Body of pancreas (tissue), 4 donors: ENCODE data around the gene TMEM235. TPM values are rescaled to one million over a fixed set of nuclear protein-coding genes. Genes with fewer than 3 reads are reported as not detected.

Experiments used
- ATAC-seq: fragments of 150-250 bp; one replicate; pipeline ENCODE4 v1.9.1; 2016
- DNase-seq, 4 donors: peaks; one replicate each; pipeline ENCODE4 v3.0.0-alpha.2; 2019
- H3K27ac ChIP-seq, 4 donors: fragments of 200-600 bp; sonication (generic); 1 replicate in 3 of 4; 2 replicates in 1 of 4; pipeline versions ENCODE4 v1.5.1 to v1.6.1; 2016 to 2019; ENCODE audit warnings: mild to moderate bottlenecking in 1 of 4, mixed read lengths in 1 of 4, moderate library complexity in 1 of 4
- H3K27me3 ChIP-seq, 2 donors: fragments of 200-600 bp; sonication (generic); one replicate each; pipeline ENCODE4 v1.6.0; 2016; ENCODE audit warnings: mild to moderate bottlenecking in 1 of 2
- H3K36me3 ChIP-seq, 2 donors: fragments of 200-600 bp; sonication (generic); replicated peaks in 1 of 2; 2 replicates each; pipeline ENCODE4 v1.5.1; 2016; ENCODE audit warnings: low read depth in 2 of 2; ENCODE audit not compliant: insufficient read depth in 1 of 2
- H3K4me1 ChIP-seq: fragments of 200-600 bp; sonication (generic); one replicate; pipeline ENCODE4 v1.6.0; 2016
- H3K4me3 ChIP-seq, 2 donors: fragments of 200-600 bp; sonication (generic); 1 replicate in 1 of 2; 2 replicates in 1 of 2; pipeline ENCODE4 v1.5.1; 2016 to 2019
- H3K9me3 ChIP-seq, 3 donors: fragments of 200-600 bp; sonication (generic); 1 replicate in 2 of 3; 2 replicates in 1 of 3; pipeline ENCODE4 v1.5.1; 2016
- CTCF ChIP-seq, 7 experiments: fragments of 450-650 bp in 4 of 7; fragments of 200-600 bp in 3 of 7; sonication (generic) in 3 of 7; IDR thresholded peaks; one replicate each; pipeline ENCODE4 v1.5.1; 2016 to 2019; ENCODE audit warnings: antibody characterized with exemption in 7 of 7
- POLR2A ChIP-seq, 3 donors: fragments of 450-650 bp; IDR thresholded peaks; one replicate each; pipeline ENCODE4 v1.6.1; 2016; ENCODE audit warnings: antibody characterized with exemption in 3 of 3, mild to moderate bottlenecking in 2 of 3
- WGBS, 2 donors: methylation state at CpG; one replicate each; pipeline ENCODE4 v1.1.5; 2017; 5-methylcytosine and 5-hydroxymethylcytosine counted together
- intact Hi-C: fragments of 100-400 bp; cut with DNase I; formaldehyde crosslinking; loops from one replicate; pipeline ENCODE4 v1.15.1; 2023
- total RNA-seq, 2 donors: library from RNA; depleted of rRNA; stranded (reverse); fragments of >200 nt; gene quantifications; one replicate each; pipeline ENCODE4 v1.1.0, GENCODE V29; 2016

Gene TMEM235
- total RNA-seq, 2 donors from 2014 or later = not detected

GRCh38 chr17:78239489-78239931, 8.1 kb downstream of the TMEM235 start:
- ATAC-seq (no peak), DNase-seq (no peak)
- Histone ChIP-seq H3K27me3 (no peaks in the 10 kb centered on the region), H3K27ac (no peak overlapping the region), H3K4me3 (no peak overlapping the region), H3K4me1 (no peaks in the 10 kb centered on the region), H3K36me3 (no peaks in the 10 kb centered on the region), H3K9me3 (no peaks in the 10 kb centered on the region)
- TF ChIP-seq POLR2A (IDR thresholded peaks at IDR 0.05) = no peak
- TF ChIP-seq CTCF (IDR thresholded peaks at IDR 0.05) = no peak
- 84% methylated on average over 6 to 7 of the region's 9 CpGs for WGBS, 2 donors
- intact Hi-C loops = no loop called here

GRCh38 chr17:78240012-78240655, 8.7 kb downstream of the TMEM235 start:
- no peaks in the 10 kb centered on the region for H3K36me3 ChIP-seq
- DNase-seq = no peak
- H3K27ac ChIP-seq = no peak overlapping the region
- no peaks in the 10 kb centered on the region for H3K9me3 ChIP-seq
- ATAC-seq = no peak
- intact Hi-C loops = no loop called here
- H3K4me3 ChIP-seq = no peak overlapping the region
- no peaks in the 10 kb centered on the region for H3K4me1 ChIP-seq
- H3K27me3 ChIP-seq = no peaks in the 10 kb centered on the region
- TF ChIP-seq POLR2A (IDR thresholded peaks at IDR 0.05) (no peak), CTCF (IDR thresholded peaks at IDR 0.05) (no peak)
- WGBS, 2 donors = 62 to 83% methylated on average over 1 to 12 of the region's 12 CpGs

DNA sequence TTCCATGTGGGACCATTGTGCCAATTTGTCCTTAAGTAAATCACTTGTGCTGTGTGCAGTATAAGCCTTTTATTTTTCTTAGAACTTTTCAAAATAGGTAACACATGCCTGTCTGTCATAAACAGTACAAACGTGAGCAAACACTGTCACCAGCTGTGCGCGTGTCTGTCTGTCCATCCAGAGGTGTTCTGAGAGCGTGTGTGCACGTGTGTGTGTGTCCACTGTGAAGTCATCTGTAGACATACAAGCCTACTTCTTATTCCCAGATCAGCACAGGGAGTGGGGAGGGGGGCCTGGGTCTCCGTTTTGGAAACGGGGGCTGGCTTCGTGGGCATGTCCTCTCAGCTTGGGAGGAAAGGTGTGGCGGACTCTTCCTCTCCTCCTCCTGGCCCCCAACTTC, 9.4 kb downstream of the TMEM235 start:
- H3K36me3 ChIP-seq = no peaks in the 10 kb centered on the region
- no peak overlapping the region for H3K4me3 ChIP-seq
- 77 to 88% methylated on average over 9 of the region's 9 CpGs for WGBS, 2 donors
- no peak overlapping the region for H3K27ac ChIP-seq
- no peak for TF ChIP-seq POLR2A (IDR thresholded peaks at IDR 0.05)
- no peak for TF ChIP-seq CTCF (IDR thresholded peaks at IDR 0.05)
- no peaks in the 10 kb centered on the region for H3K27me3 ChIP-seq
- DNase-seq = no peak
- no peak for ATAC-seq
- H3K4me1 ChIP-seq = no peaks in the 10 kb centered on the region
- H3K9me3 ChIP-seq = no peaks in the 10 kb centered on the region
- intact Hi-C loops = no loop called here

- no peaks in the 10 kb centered on the region for H3K4me1 ChIP-seq
- no peaks in the 10 kb centered on the region for H3K36me3 ChIP-seq
- ATAC-seq = peak; percentile 49
- H3K4me3 ChIP-seq = no peak overlapping the region
- no peak for DNase-seq
- no peak overlapping the region for H3K27ac ChIP-seq
- TF ChIP-seq POLR2A (IDR thresholded peaks at IDR 0.05) (no peak), CTCF (IDR thresholded peaks at IDR 0.05) (no peak)
- H3K9me3 ChIP-seq = no peaks in the 10 kb centered on the region
- WGBS, 2 donors = 81 to 85% methylated on average over 11 of the region's 13 CpGs
- intact Hi-C loops = no loop called here
- H3K27me3 ChIP-seq = no peaks in the 10 kb centered on the region
Observed at GRCh38 chr17:78241277-78242023, 10.0 kb downstream of the TMEM235 start.
